HEK293T (cell line): Measurements from ENCODE around the gene TAOK1.

Experiments used
- CTCF ChIA-PET: fragments of 350-600 bp; formaldehyde crosslinking; extraction: SDS; loops from one replicate; lab custom pipeline; 2021; ENCODE audit warnings: antibody characterized with exemption, inconsistent platforms; lab: Yijun Ruan, JAX
- POLR2A ChIA-PET: fragments of 350-600 bp; formaldehyde crosslinking; extraction: SDS; loops from one replicate; lab custom pipeline; 2020; ENCODE audit warnings: antibody characterized with exemption, inconsistent platforms; lab: Yijun Ruan, JAX
- DNase-seq: peaks from one replicate; pipeline ENCODE4 v3.0.0; 2012; ENCODE audit warnings: mixed read lengths; ENCODE audit errors: extremely low spot score
- ARNT ChIP-seq: fragments of 450-650 bp; IDR thresholded peaks from 2 replicates; pipeline ENCODE4 v1.6.1; 2017; ENCODE audit warnings: mild to moderate bottlenecking
- BHLHE40 ChIP-seq: fragments of 450-650 bp; IDR thresholded peaks from 2 replicates; pipeline ENCODE4 v1.6.1; 2016; ENCODE audit warnings: mild to moderate bottlenecking, moderate library complexity, borderline replicate concordance
- CTBP1 ChIP-seq: fragments of 450-650 bp; IDR thresholded peaks from 2 replicates; pipeline ENCODE4 v1.6.1; 2016; ENCODE audit warnings: borderline replicate concordance
- ELF4 ChIP-seq: fragments of 450-650 bp; IDR thresholded peaks from 2 replicates; pipeline ENCODE4 v1.6.1; 2017; ENCODE audit warnings: antibody characterized with exemption
- FOXA1 ChIP-seq: fragments of 450-650 bp; IDR thresholded peaks from 2 replicates; pipeline ENCODE4 v1.6.1; 2016; ENCODE audit warnings: mild to moderate bottlenecking
- FOXK2 ChIP-seq: fragments of 450-650 bp; IDR thresholded peaks from 2 replicates; pipeline ENCODE4 v1.6.1; 2016; ENCODE audit warnings: mild to moderate bottlenecking
- FOXM1 ChIP-seq: fragments of 450-650 bp; IDR thresholded peaks from 2 replicates; pipeline ENCODE4 v1.6.1; 2017; ENCODE audit warnings: mild to moderate bottlenecking, borderline replicate concordance
- HDGF ChIP-seq: fragments of 450-650 bp; IDR thresholded peaks from 2 replicates; pipeline ENCODE4 v1.6.1; 2017; ENCODE audit warnings: antibody characterized with exemption, borderline replicate concordance
- L3MBTL2 ChIP-seq: fragments of 450-650 bp; conservative IDR thresholded peaks from 2 replicates; pipeline ENCODE4 v1.6.1; 2016; ENCODE audit warnings: mild to moderate bottlenecking
- LEF1 ChIP-seq: fragments of 450-650 bp; IDR thresholded peaks from 2 replicates; pipeline ENCODE4 v1.6.1; 2017; ENCODE audit warnings: mild to moderate bottlenecking, borderline replicate concordance
- NFRKB ChIP-seq: fragments of 450-650 bp; IDR thresholded peaks from 2 replicates; pipeline ENCODE4 v1.6.1; 2016; ENCODE audit warnings: mild to moderate bottlenecking, moderate library complexity
- PKNOX1 ChIP-seq: fragments of 450-650 bp; IDR thresholded peaks from 2 replicates; pipeline ENCODE4 v1.6.1; 2016
- SP1 ChIP-seq: fragments of 450-650 bp; IDR thresholded peaks from 2 replicates; pipeline ENCODE4 v1.6.1; 2017
- SUZ12 ChIP-seq: fragments of 450-650 bp; IDR thresholded peaks from 2 replicates; pipeline ENCODE4 v1.6.1; 2016; ENCODE audit warnings: mild to moderate bottlenecking
- TARDBP ChIP-seq: fragments of 450-650 bp; IDR thresholded peaks from 2 replicates; pipeline ENCODE4 v1.6.1; 2016
- ZNF384 ChIP-seq: fragments of 450-650 bp; IDR thresholded peaks from 2 replicates; pipeline ENCODE4 v1.6.1; 2016

The TAOK1 gene

GRCh38 chr17:29399634-29400033, 9.5 kb downstream of the TAOK1 start:
- CTCF ChIA-PET: no interaction called here
- POLR2A ChIA-PET: interaction anchor here (0.8 kb wide), 1 partner anchor 9 kb away, joined by 4 read pairs; no protein-coding TSS in a partner anchor
- TF ChIP-seq LEF1 (no peak), SP1 (no peak), NFRKB (no peak), SUZ12 (no peak), ZNF384 (no peak), FOXK2 (no peak), FOXA1 (no peak), CTBP1 (no peak), PKNOX1 (no peak), ARNT (no peak), L3MBTL2 (no peak), TARDBP (no peak), FOXM1 (no peak), ELF4 (no peak), HDGF (no peak), BHLHE40 (no peak)
- DNase-seq: no peak

- ChIA-PET POLR2A (no interaction called here), CTCF (interaction anchor here (0.5 kb wide), 1 partner anchor 36 kb away, joined by 3 read pairs; no protein-coding TSS in a partner anchor)
- no peak for DNase-seq
- TF ChIP-seq SUZ12: no peak
- TF ChIP-seq CTBP1: no peak
- TF ChIP-seq FOXA1: no peak
- TF ChIP-seq TARDBP: no peak
- TF ChIP-seq BHLHE40: no peak
- no peak for TF ChIP-seq SP1
- no peak for TF ChIP-seq NFRKB
- no peak for TF ChIP-seq LEF1
- TF ChIP-seq PKNOX1: no peak
- no peak for TF ChIP-seq L3MBTL2
- TF ChIP-seq ELF4: no peak
- TF ChIP-seq ARNT: no peak
- TF ChIP-seq HDGF: no peak
- TF ChIP-seq FOXM1: no peak
- TF ChIP-seq ZNF384: no peak
Measured at GRCh38 chr17:29400818-29401217, 10.7 kb downstream of the TAOK1 start.

GRCh38 chr17:29401258-29401657, 11.1 kb downstream of the TAOK1 start:
- POLR2A ChIA-PET: no interaction called here
- no peak for DNase-seq
- CTCF ChIA-PET: no interaction called here
- TF ChIP-seq FOXM1: no peak
- no peak for TF ChIP-seq FOXK2

GRCh38 chr17:29407856-29408255, 17.7 kb downstream of the TAOK1 start:
- ChIA-PET POLR2A (interaction anchor here (0.7 kb wide), 1 partner anchor 9 kb away, joined by 4 read pairs; no protein-coding TSS in a partner anchor), CTCF (interaction anchor here (1.5 kb wide), 1 partner anchor 38 kb away, joined by 3 read pairs; no protein-coding TSS in a partner anchor)
- TF ChIP-seq PKNOX1 (no peak), BHLHE40 (no peak), L3MBTL2 (no peak), ZNF384 (no peak), FOXK2 (no peak), CTBP1 (no peak), SUZ12 (no peak), FOXM1 (no peak), ARNT (no peak), FOXA1 (no peak), NFRKB (no peak), LEF1 (no peak), SP1 (no peak), ELF4 (no peak)
- no peak for DNase-seq

GRCh38 chr17:29409963-29410362, 19.8 kb downstream of the TAOK1 start:
- TF ChIP-seq NFRKB: no peak
- TF ChIP-seq PKNOX1: no peak
- no peak for TF ChIP-seq HDGF
- TF ChIP-seq ZNF384: no peak
- POLR2A ChIA-PET: no interaction called here
- DNase-seq: no peak
- CTCF ChIA-PET: interaction anchor here (0.7 kb wide), 1 partner anchor 51 kb away, joined by 3 read pairs; no protein-coding TSS in a partner anchor

- no peak for DNase-seq
- ChIA-PET CTCF (no interaction called here), POLR2A (no interaction called here)
- TF ChIP-seq BHLHE40 (no peak), FOXM1 (no peak), HDGF (no peak), L3MBTL2 (no peak), SP1 (no peak)
Measured at GRCh38 chr17:29412780-29413565, 22.8 kb downstream of the TAOK1 start.
